ENCODE data around the gene PLA2G2C. TPM values are rescaled to one million over a fixed set of nuclear protein-coding genes. Genes with fewer than 3 reads are reported as not detected.

PLA2G2C gene
- total RNA-seq = under 0.01 TPM in 1 of 2 replicates, not detected in the other

GRCh38 chr1:20185834-20186782 is at the start of gene PLA2G2C, which contains the start of gene UBXN10:
TSS of gene PLA2G2C (minus strand) at chr1:20186518. CDS start at chr1:20177363, 9,155 bp downstream.
TSS of gene UBXN10 (plus strand) at chr1:20186096. CDS start at chr1:20190562, 4,466 bp downstream.

GRCh38 chr1:20138961-20139550 is 47.3 kb downstream of the PLA2G2C start, which contains the start of gene PLA2G2F:
TSS of gene PLA2G2F (plus strand) at chr1:20139323. CDS start at chr1:20139428, 105 bp downstream.

GRCh38 chr1:20119347-20119746 is 67.0 kb downstream of the PLA2G2C start, which contains the start of gene PLA2G2D:
TSS of gene PLA2G2D (minus strand) at chr1:20119536. CDS start at chr1:20119498, 38 bp downstream.

Other genes with a start within 250 kb of the PLA2G2C start
- gene PLA2G2A, start 206.9 kb downstream of the PLA2G2C start, total RNA-seq = not detected in 2 replicates
- gene PLA2G5, start 116.3 kb downstream of the PLA2G2C start, total RNA-seq = not detected in 2 replicates
- gene PLA2G2D, start 67.0 kb downstream of the PLA2G2C start, total RNA-seq = not detected in 2 replicates
- not detected in 2 replicates for gene PLA2G2F, start 47.2 kb downstream of the PLA2G2C start, total RNA-seq
- gene UBXN10, start 422 bp downstream of the PLA2G2C start, total RNA-seq = not detected in 2 replicates
- not detected in 2 replicates for gene VWA5B1, start 104.4 kb upstream of the PLA2G2C start, total RNA-seq